Hepatocyte (in vitro differentiated cells): ENCODE measurements around the gene KLK5. TPM values are rescaled to one million over a fixed set of nuclear protein-coding genes. Genes with fewer than 3 reads are reported as not detected.

Source experiments
- DNase-seq: peaks from one replicate; pipeline ENCODE4 v3.0.0-alpha.2; 2016; ENCODE audit warnings: low spot score
- H2AFZ ChIP-seq: fragments of 200-600 bp; sonication (generic); 2 replicates; pipeline ENCODE4 v1.6.0; 2016; ENCODE audit warnings: antibody characterized with exemption, mild to moderate bottlenecking
- H3K27ac ChIP-seq: fragments of 200-600 bp; sonication (generic); 2 replicates; pipeline ENCODE4 v1.5.1; 2016; ENCODE audit warnings: mild to moderate bottlenecking
- H3K27me3 ChIP-seq: fragments of 200-600 bp; sonication (generic); 2 replicates; pipeline ENCODE4 v1.6.1; 2016
- H3K36me3 ChIP-seq: fragments of 200-600 bp; sonication (generic); replicated peaks from 2 replicates; pipeline ENCODE4 v1.5.1; 2016; ENCODE audit warnings: low read depth; ENCODE audit not compliant: insufficient read depth
- H3K4me1 ChIP-seq: fragments of 200-600 bp; sonication (generic); 2 replicates; pipeline ENCODE4 v1.5.1; 2016; ENCODE audit warnings: mild to moderate bottlenecking, moderate library complexity; ENCODE audit not compliant: insufficient read depth
- H3K4me2 ChIP-seq: fragments of 200-600 bp; sonication (generic); 2 replicates; pipeline ENCODE4 v1.6.0; 2016
- H3K4me3 ChIP-seq: fragments of 200-600 bp; sonication (generic); 2 replicates; pipeline ENCODE4 v1.5.1; 2016; ENCODE audit warnings: mild to moderate bottlenecking
- H3K79me2 ChIP-seq: fragments of 200-600 bp; sonication (generic); 2 replicates; pipeline ENCODE4 v1.6.0; 2017; ENCODE audit warnings: mild to moderate bottlenecking
- H3K9me2 ChIP-seq: fragments of 200-600 bp; sonication (generic); replicated peaks from 2 replicates; pipeline ENCODE4 v1.6.0; 2017; ENCODE audit warnings: mild to moderate bottlenecking; ENCODE audit not compliant: insufficient read depth
- H3K9me3 ChIP-seq: fragments of 200-600 bp; sonication (generic); 2 replicates; pipeline ENCODE4 v1.5.1; 2016; ENCODE audit warnings: low read depth, mild to moderate bottlenecking
- H4K20me1 ChIP-seq: fragments of 200-600 bp; sonication (generic); 2 replicates; pipeline ENCODE4 v1.6.0; 2016; ENCODE audit warnings: mild to moderate bottlenecking; ENCODE audit not compliant: insufficient read depth, poor library complexity, severe bottlenecking
- EZH2 ChIP-seq: fragments of 200-600 bp; sonication (generic); IDR thresholded peaks from 2 replicates; pipeline ENCODE4 v1.6.1; 2016; ENCODE audit warnings: antibody characterized with exemption, mild to moderate bottlenecking, borderline replicate concordance
- EZH2phosphoT487 ChIP-seq: fragments of 200-600 bp; sonication (generic); IDR thresholded peaks from one replicate; pipeline ENCODE4 v1.6.1; 2018; ENCODE audit warnings: antibody characterized with exemption, mild to moderate bottlenecking, low read depth, moderate library complexity; ENCODE audit not compliant: unreplicated experiment, severe bottlenecking
- WGBS: methylation state at CpG from one replicate; pipeline ENCODE4 v1.1.6; 2016; ENCODE audit warnings: low lambda C conversion rate; ENCODE audit errors: missing lambda C conversion rate; 5-methylcytosine and 5-hydroxymethylcytosine counted together
- polyA plus RNA-seq: library from polyadenylated mRNA; unstranded; fragments of >200 nt; fragmentation: Nextera tagmentation; extraction: Ambion mirVana; gene quantifications from 2 replicates; pipeline ENCODE4 v1.2.1, GENCODE V29; 2016
- total RNA-seq: library from RNA; depleted of rRNA; stranded (reverse); fragments of >200 nt; gene quantifications from 2 replicates; pipeline ENCODE4 v1.2.3, GENCODE V29; 2014
- TF ChIP-seq, protein P1 (sequence below): fragments of 200-600 bp; sonication (generic); IDR thresholded peaks from 2 replicates; pipeline ENCODE4 v1.5.1; 2016; ENCODE audit warnings: antibody characterized with exemption, mild to moderate bottlenecking; ENCODE audit not compliant: poor library complexity

The KLK5 gene, protein sequence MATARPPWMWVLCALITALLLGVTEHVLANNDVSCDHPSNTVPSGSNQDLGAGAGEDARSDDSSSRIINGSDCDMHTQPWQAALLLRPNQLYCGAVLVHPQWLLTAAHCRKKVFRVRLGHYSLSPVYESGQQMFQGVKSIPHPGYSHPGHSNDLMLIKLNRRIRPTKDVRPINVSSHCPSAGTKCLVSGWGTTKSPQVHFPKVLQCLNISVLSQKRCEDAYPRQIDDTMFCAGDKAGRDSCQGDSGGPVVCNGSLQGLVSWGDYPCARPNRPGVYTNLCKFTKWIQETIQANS
- total RNA-seq (not detected in 2 replicates), polyA plus RNA-seq (0.24 TPM in 1 of 2 replicates, not detected in the other)

DNA sequence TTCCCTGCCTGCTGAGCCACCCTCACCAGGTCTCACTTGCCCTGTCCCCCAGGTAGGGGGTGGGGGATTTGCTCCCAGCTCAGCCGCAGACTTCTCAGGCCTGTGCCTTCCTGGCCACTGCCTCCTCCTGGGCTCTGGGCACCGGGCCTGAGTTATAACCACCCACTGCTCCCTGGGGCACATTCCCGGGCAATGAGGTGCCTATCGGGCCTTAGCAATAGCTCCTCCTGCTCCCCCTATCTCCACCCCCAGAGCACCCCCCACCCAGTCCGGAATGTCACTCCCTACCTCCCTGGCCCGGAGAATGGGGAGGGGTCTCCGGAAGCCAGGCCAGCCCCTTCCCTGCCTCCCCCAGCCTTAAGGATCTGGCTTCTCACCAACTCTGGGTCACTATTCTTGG is at the start of gene KLK5:
Gene KLK5 (minus strand): TSS at position 129 of the 400 bp plus-strand sequence. CDS start 381 bp downstream, outside the sequence.
- 53% methylated on average over 5 of the region's 7 CpGs for WGBS
- peaks cover 3% of the 10 kb centered on the region for H3K27me3 ChIP-seq

DNA sequence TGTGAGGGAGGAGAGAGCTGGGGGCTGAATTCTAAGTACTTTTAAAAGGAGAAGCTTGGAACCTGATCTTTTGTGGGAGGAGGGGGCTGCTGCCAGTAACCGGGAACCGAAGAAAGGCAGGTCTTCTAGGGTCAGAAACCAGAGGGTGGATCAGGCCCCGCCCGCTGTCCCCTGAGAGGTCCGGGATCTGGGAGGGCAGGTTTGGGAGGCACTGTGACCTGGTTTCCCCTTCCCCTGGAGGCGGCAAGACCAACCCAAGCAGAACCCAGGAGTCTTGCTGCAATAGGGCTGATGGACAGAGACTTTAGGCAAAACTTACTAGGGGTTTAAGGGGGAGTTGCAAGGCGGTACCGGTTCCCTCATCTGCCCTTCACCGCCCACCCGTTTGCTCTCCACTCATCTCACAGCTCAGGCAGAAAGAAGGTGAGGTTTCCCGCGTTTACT is 49.3 kb upstream of the KLK5 start:
- Histone ChIP-seq H3K36me3 (no peaks in the 10 kb centered on the region), H3K9me3 (no peaks in the 10 kb centered on the region), H4K20me1 (no peaks in the 10 kb centered on the region), H3K9me2 (no peaks in the 10 kb centered on the region), H2AFZ (no peak overlapping the region), H3K4me3 (no peak overlapping the region), H3K27ac (no peak overlapping the region), H3K79me2 (no peaks in the 10 kb centered on the region), H3K4me1 (no peaks in the 10 kb centered on the region), H3K4me2 (no peak overlapping the region), H3K27me3 (peaks cover 19% of the 10 kb centered on the region)
- DNase-seq: no peak
- TF ChIP-seq EZH2: no peak
- TF ChIP-seq, protein P1, sequence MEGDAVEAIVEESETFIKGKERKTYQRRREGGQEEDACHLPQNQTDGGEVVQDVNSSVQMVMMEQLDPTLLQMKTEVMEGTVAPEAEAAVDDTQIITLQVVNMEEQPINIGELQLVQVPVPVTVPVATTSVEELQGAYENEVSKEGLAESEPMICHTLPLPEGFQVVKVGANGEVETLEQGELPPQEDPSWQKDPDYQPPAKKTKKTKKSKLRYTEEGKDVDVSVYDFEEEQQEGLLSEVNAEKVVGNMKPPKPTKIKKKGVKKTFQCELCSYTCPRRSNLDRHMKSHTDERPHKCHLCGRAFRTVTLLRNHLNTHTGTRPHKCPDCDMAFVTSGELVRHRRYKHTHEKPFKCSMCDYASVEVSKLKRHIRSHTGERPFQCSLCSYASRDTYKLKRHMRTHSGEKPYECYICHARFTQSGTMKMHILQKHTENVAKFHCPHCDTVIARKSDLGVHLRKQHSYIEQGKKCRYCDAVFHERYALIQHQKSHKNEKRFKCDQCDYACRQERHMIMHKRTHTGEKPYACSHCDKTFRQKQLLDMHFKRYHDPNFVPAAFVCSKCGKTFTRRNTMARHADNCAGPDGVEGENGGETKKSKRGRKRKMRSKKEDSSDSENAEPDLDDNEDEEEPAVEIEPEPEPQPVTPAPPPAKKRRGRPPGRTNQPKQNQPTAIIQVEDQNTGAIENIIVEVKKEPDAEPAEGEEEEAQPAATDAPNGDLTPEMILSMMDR: no peak
- no peak for TF ChIP-seq EZH2phosphoT487
- 59% methylated on average over 12 of the region's 12 CpGs for WGBS

More for the DNA sequence above, at the start of gene KLK5:
- no peak within 1 kb of the TSS for H3K4me3 ChIP-seq
- no peaks in the 10 kb centered on the region for H3K36me3 ChIP-seq
- no peak within 1 kb of the TSS for H3K27ac ChIP-seq
- no peaks in the 10 kb centered on the region for H3K9me3 ChIP-seq
- no peaks in the 10 kb centered on the region for H3K9me2 ChIP-seq
- no peaks in the 10 kb centered on the region for H4K20me1 ChIP-seq
- no peak for DNase-seq
- no peaks in the 10 kb centered on the region for H3K79me2 ChIP-seq
- H3K4me2 ChIP-seq: no peak within 1 kb of the TSS
- TF ChIP-seq EZH2phosphoT487: no peak
- TF ChIP-seq, protein P1: no peak
- no peak for TF ChIP-seq EZH2
- no peak within 1 kb of the TSS for H2AFZ ChIP-seq
- H3K4me1 ChIP-seq: no peaks in the 10 kb centered on the region

DNA sequence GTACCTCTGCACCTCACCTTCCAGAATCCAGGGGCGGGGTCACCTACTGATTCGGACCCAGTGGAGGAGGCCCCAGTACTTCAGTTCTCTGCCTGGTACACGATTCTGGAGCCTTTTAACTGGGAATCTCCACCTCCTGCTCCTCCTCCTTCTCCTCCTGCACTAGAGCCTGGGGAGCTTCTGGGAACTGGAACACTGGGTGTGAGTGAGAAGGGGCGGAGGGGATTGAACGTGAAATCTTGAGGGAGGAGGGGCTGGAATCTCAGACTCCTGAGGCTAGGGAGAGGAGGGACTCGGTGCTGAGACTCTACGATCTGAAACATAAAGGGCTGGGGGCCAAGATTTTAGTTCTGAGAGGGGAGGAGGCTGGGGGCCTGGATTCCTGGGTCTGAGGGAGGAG is 48.7 kb upstream of the KLK5 start, which contains the start of gene KLK8:
Gene KLK8 (minus strand): TSS at position 90 of the 400 bp plus-strand sequence. CDS start 437 bp downstream, outside the sequence.
- Histone ChIP-seq H3K9me3 (no peaks in the 10 kb centered on the region), H3K4me2 (no peak within 1 kb of the TSS), H2AFZ (no peak within 1 kb of the TSS), H3K79me2 (no peaks in the 10 kb centered on the region), H4K20me1 (no peaks in the 10 kb centered on the region), H3K27ac (no peak within 1 kb of the TSS), H3K9me2 (no peaks in the 10 kb centered on the region), H3K4me3 (no peak within 1 kb of the TSS), H3K4me1 (no peaks in the 10 kb centered on the region), H3K27me3 (peaks cover 22% of the 10 kb centered on the region), H3K36me3 (no peaks in the 10 kb centered on the region)
- no peak for TF ChIP-seq EZH2phosphoT487
- TF ChIP-seq EZH2: no peak
- TF ChIP-seq, protein P1: no peak
- WGBS: 38% methylated on average over 7 of the region's 7 CpGs
- no peak for DNase-seq
